ENCODE data around the gene MTA3.
A peak's percentile ranks its signal among the peaks of the same experiment; 100 is the strongest.

The MTA3 gene

GRCh38 chr2:42736598-42737322 lies 168.3 kb downstream of the MTA3 start:
- no peak for DNase-seq (ENCODE audit: low spot score)

- DNase-seq (ENCODE audit: low spot score) = no peak
These were observed 172.7 kb downstream of the MTA3 start for GRCh38 chr2:42741140-42741539.

DNA sequence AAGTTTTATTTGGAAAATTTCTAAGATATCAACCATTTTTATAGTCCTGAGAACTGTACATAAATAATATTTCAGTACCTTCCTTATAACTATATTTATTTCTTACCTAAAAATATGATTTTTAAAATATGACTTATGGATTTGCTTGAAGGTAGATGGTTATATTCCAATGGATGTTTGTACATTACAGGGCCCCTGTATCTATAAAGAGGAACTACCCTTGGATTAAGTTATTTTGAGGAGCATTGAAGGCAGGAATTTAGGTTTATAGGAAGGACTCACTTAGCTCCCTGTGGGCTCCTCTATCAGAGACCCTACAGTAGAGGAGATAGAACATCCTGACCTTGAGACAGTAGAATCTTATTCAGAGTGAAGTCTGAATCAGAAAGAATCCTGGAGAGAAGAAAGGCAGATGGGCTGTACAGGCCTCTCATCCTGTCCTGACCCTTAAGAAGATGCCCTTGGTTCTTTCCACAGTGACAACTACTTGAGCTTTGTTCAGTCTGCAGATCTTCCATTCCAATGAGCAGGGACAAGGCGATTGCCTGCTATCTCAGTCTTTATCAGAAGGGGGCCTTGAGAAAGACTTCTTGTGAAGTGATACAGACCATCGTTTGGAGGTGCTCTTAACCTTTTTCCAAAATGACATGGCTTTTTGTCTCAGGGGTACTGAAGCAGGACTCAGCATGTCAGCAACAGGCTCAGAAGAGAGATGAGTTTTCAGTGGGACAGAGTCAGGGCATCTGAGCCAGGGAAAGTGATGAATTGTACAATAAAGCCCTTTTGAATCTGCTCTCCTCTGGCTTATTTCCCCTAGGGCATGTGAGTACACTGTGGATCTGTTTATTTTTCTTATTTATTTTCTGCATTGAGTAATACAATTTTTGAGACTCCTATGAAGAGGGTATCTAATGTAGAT lies 174.6 kb downstream of the MTA3 start:
- peak; percentile 21 for DNase-seq (ENCODE audit: low spot score)

DNA sequence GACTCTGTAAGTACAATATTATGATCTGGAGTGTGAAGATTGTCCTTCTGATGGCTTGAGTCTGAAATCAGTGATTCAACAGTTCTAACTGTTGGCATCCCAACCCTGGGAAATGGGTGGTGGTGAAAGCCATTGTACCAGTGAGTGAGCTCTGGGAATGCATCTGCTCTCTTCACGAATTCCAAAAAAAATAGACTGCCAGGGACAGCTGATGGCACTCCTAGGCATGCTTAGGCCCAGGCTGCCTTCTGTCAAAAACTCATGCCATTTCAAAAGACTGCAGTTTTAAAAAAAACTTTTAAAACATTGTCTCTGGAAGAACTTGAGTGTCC lies 175.2 kb downstream of the MTA3 start:
- no peak for DNase-seq (ENCODE audit: low spot score)

GRCh38 chr2:42744545-42745082 lies 176.2 kb downstream of the MTA3 start:
- no peak for DNase-seq (ENCODE audit: low spot score)

- no peak for DNase-seq (ENCODE audit: low spot score)
These were observed 179.0 kb downstream of the MTA3 start for GRCh38 chr2:42747422-42747821.

- no peak for DNase-seq (ENCODE audit: low spot score)
These were observed 180.4 kb downstream of the MTA3 start for GRCh38 chr2:42748840-42749239.

DNA sequence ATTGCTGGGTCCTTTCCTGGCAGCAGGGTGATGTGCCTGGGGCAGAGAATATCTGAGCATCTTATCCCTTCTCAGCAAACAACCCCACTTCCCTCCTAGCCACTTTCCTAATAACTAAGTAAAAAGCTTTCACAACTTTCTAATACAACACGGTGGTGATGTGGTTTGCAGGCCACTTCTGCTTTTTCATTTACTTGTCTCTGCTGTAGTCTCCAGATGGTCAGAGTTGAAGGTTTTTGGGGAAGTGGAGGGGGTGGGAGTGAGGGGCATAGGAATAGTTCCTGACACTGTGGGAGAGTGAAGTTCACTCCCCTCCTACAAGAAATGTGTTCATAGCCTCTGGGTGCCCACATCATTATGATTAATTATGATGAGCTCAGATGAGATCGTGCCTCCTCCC lies 183.9 kb downstream of the MTA3 start:
- peak; percentile 79 for DNase-seq (ENCODE audit: low spot score)

GRCh38 chr2:42752816-42753813 lies 184.7 kb downstream of the MTA3 start:
- DNase-seq (ENCODE audit: low spot score) = peak; percentile 66

- peak; percentile 93 for DNase-seq (ENCODE audit: low spot score)
These were observed 185.8 kb downstream of the MTA3 start for GRCh38 chr2:42754021-42754775.

- DNase-seq (ENCODE audit: low spot score) = no peak
These were observed 186.3 kb downstream of the MTA3 start for GRCh38 chr2:42754776-42755140.

DNA sequence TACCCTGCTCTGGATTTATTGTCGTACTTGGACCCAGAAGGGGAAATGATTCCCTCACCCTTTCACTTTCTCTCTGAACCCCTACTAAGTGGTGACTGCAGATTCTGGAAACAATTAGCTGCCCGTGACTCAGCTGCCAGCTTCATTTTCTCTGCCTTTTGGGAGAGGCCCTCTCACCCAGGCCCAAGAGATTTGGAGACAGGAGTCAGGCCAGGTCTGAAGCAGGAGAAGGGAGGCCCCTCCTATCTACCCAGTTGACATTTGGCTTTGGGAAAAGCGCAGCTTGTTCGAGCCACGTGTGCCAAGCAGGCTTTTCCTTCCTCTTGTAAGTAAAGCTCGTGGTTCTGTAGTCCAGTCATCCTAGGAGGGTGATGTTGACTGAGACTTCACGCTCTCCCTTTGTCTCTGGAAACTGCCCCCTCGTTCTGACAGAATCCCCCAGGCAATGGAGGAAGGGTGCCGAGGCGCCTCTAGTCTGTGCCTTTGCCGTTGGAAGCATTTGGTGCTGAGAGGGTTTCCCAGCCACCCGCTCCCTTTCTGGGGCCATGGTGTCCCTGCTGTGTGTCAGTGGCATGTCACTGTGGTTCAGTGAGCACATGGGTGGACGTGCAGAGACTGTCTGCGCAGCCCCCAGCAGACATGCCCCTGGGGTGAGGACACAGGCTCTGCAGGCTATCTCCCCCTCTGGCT lies 186.9 kb downstream of the MTA3 start:
- DNase-seq (ENCODE audit: low spot score) = no peak

- DNase-seq (ENCODE audit: low spot score) = peak; percentile 46
These were observed 187.8 kb downstream of the MTA3 start for GRCh38 chr2:42756150-42756775.

- peak; percentile 31 for DNase-seq (ENCODE audit: low spot score)
These were observed 188.6 kb downstream of the MTA3 start for GRCh38 chr2:42756966-42757513.

GRCh38 chr2:42757981-42758740 lies 189.7 kb downstream of the MTA3 start:
- no peak for DNase-seq (ENCODE audit: low spot score)

- DNase-seq (ENCODE audit: low spot score) = no peak
These were observed 190.3 kb downstream of the MTA3 start for GRCh38 chr2:42758751-42759150.

- DNase-seq (ENCODE audit: low spot score) = no peak
These were observed 193.1 kb downstream of the MTA3 start for GRCh38 chr2:42761554-42761953.

GRCh38 chr2:42762155-42762554 lies 193.7 kb downstream of the MTA3 start:
- no peak for DNase-seq (ENCODE audit: low spot score)

Measured in NAMALWA (cell line).